GM21786 (cell line): ENCODE results near the gene NACA2.
"Not testable (repeated sequence)": the region's sequence is repeated elsewhere in the genome, so short reads cannot be mapped to it uniquely, and the experiment has no call there.

Experiments
- ATAC-seq: cut with Tn5 transposase; IDR thresholded peaks from one replicate; pipeline ENCODE4 v1.9.1; 2021; ENCODE audit not compliant: unreplicated experiment

NACA2 gene

DNA sequence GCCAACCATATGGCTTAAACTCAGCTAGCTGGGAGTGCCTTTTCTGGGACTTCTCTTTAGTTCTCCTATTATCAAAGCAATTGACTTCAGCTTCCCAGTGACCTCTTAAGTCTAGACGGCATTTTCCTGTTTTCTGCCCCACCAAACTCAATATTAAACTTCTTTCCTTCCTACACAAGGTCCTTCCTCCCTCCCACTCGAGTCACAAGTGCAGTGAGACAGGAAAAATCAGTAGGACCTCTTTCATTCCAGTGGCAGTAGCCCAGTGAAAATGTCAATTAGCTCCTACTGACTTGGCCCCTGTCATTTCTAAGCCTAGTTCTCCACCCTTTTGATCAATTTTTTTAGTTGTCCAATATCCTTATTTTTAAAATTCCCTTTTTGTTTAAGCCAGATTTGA, 9.6 kb upstream of the NACA2 start:
- no peak for ATAC-seq

DNA sequence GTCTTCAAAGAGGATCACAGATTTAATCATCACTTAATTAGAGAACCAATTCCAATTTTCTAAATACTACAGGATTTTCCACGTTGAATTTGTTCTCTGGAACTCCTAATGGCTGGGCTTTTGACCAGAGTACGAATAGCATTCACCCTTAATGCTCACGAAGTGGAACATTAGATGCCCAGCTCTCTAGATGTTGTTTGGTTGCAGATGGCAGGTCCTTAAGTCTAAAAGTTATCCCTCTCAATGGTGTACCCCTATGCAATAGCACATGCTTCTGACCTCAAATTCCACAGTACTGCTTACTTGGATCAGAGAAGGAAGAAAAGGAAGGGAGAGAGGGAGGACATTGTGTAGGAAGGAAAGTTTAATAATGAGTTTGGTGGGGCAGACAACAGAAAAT, 8.6 kb upstream of the NACA2 start:
- no peak for ATAC-seq

DNA sequence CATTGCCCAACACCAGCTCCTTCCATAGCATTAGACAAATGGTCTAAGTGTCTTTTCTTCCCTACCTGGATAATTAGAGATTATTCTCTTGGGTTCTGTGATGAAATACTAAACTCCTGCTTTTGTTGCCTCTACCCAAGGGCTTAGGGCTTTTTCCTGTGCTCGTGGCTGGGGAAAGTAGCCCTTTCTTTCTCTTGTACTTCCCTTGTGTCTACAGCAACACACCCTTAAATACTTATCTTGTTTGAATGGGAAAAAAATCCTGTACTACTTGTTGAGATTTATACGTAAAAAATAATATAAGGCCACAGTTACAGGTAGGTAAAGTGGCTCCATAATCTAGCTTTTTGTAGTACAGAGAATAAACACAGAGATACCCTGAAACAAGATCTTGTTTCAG, 7.0 kb upstream of the NACA2 start:
- no peak for ATAC-seq

DNA sequence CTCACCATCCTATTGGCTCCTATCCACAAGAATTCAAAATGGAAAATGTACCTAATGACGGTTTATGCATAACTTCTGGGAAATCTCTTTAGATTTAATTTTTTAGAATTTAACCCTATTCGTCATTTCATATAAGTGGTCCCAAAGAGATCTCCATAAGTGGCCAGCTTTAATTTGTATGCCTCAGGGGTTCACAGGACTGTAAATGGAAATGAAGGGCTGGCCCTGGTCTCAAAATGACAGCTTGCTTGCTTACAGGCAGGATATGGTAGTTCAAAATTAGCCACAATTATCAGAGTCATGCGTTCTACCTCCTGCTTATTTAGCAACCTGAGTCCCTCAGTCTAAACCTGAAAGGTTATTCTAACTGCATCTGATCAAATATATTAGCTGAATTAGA, 6.6 kb upstream of the NACA2 start:
- no peak for ATAC-seq

DNA sequence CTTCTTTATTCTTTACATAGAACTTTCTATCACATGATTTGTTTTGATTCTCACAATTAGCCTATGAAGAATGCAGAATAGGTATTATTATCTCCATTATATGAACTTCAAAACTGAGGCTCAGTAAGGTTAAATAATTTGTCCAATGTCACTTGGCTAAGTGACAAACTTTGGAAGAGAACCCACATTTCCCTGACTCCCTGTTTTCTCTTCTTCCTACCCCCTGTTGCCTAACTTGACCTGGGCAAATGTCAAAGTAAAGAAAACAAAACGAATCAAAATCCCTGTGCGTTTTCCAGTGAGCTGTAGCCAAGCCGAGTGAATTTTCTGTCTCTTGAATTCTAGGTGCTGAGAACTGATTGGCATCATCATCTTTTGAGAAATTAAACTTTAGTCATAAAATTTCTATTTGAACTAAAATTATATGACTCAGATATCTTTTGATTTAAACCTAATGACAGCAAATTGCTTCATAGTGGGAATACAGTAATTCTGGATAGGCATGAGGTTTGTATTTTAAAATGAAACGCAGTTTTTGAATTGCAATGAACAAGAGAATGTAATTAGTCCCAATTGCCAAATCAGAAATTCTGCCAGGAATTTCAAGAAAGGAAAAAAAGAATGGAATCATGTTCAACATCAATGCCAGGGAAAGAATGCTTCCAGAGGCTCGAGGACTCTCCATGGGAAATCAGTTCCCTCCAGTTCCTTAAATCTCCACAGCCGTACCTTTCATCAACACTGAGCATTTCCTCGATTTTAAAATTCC, 4.6 kb upstream of the NACA2 start:
- ATAC-seq: no peak

DNA sequence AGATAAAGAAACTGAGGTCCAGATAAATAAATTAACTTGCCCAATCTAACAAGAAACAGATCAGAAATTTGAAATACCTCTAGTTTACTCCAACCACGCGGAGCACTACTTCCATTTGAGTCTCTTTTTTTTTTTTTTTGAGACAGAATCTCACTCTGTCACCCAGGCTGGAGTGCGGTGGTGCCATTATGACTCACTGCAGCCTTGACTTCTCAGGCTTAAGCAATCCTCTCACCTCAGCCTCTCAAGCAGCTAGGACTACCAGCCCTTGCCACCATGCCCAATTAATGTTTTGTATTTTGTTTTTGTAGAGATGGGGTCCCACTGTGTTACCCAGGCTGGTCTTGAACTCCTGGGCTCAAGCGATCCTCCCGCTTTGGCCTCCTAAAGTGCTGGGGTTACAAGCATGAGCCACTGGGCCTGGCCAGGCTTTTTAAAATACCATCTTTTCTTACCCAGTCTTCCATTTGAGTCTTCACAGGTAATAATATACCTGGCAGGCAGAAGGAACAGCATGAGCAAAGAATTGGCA, 3.3 kb upstream of the NACA2 start:
- no peak for ATAC-seq

DNA sequence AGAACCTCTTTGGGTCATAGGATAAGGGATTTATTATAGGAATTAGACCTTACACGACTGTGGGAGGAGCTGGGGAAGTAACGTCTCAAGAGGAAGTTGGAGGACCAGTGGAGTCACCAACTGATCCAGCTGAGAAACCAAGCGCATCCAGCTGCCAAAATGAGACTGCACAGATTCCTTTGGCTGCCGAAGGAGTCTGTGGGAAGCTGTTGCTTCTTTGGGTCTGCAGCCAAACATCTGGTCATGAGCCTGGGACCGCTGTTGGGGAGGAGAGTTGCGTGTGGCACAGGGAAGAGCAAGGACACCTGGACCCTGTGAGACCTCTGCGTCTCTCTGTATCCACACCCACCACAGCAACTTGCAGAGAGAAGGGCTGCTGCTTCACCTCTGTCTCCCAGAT, 2.4 kb upstream of the NACA2 start:
- no peak for ATAC-seq

DNA sequence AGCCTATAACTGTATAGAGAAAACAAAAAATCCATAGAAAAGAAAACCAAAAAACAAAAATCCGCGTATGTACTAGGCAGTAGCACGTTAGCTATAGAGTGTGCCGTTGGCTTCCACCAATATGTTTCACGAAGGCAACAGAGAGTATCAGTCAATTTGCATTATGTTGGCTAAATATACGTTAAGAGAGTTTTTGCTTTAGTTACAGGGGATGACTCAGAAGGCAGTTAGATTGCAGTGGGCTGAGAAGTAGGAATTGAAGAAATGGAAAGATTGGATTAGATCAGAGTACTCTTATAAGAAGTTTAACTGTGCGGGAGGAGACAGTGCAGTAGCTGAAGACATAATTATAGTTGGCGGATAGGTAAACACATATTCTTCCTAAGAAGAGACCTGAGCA, 911 bp upstream of the NACA2 start:
- ATAC-seq: no peak

DNA sequence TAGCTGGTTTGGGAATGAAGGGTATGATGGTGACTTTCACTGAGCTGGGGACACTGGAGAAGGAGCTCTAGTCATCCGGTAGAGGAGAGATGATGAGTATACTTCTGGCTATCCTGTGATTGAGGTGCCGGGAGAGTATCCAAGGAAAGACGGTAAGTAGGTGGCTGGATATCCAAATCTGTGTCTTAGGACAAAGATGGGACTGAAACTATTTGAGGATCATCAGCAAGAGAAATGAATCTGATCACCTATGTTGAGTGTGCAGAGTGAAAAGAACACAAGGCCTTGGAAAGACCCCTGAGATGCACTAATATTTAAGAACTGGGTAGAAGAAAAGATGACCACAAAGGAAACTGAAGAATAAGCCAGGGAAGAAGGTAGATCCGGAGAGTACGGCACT, 1.0 kb downstream of the NACA2 start:
- ATAC-seq: no peak

DNA sequence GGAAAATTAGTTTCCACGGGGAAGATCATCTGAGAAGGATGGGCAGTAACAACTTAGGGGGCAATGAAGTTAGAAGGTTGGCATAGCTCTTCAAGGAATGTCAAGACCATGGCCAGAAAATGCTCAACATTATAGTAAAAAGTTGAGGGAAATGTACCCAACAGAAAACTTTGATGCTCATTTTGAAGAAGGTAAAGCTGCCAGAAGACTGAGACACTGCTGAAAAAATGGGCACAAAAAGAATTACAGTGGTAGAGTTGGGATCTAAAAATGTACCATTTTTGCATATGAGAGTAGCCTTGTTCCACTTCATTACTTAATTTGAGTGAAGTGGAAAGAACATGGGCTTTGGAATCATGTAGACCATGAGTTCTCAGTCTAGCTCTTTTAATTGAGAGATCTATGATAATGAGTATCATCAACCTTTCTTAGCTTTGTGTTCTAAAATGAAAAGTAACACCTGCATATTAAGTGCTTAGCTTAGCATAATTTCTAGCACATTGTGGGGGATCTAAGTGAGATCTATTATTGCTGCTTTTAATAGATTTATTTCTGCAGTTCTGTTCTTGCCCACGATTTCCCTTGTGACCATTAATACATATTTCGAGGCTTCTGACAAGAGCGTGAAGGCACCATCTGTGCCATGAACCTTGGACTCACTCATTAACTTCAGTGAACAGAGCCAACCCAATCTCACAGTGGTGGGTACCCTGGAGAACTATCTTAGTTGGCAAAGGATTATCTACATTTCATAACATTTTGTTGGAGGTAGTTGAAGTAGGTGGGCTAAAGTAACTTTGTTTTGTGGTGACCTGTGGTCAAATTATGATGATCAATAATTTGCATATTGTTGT, 3.0 kb downstream of the NACA2 start:
- no peak for ATAC-seq

DNA sequence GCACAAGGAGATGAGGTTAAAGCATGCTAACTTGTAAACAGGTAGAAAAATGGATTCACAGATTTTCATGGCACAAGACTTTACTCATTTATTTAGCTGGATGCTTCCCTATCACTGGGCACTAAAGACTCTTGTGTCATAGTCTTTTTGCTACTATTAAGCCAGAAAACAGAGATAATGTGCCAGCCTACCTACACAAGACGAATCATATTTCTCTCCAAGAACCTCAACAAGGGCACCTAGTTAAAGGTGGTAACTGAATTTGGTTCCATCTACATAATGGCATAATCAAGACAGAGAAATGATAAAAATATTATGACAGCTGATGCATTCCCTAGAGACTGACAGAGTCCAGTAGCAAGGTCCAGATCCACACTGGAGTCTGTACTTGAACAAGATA, 3.8 kb downstream of the NACA2 start:
- no peak for ATAC-seq

DNA sequence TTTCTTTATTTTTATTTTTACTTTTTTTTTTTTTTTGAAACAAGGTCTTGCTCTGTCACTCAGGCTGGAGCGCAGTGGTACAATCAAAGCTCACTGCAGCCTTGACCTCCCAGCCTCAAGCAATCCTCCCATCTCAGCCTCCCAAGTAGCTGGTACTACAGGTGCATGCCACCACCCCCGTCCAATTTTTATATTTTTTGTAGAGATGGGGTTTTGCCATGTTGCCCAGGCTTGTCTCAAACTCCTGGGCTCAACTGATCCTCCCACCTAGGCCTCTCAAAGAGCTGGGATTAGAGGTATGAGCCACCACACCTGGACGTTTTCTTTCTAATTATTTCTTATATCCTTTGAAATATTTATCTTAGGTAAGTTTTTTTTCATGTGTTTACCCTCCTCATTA, 4.4 kb downstream of the NACA2 start:
- ATAC-seq: not testable (repeated sequence)

DNA sequence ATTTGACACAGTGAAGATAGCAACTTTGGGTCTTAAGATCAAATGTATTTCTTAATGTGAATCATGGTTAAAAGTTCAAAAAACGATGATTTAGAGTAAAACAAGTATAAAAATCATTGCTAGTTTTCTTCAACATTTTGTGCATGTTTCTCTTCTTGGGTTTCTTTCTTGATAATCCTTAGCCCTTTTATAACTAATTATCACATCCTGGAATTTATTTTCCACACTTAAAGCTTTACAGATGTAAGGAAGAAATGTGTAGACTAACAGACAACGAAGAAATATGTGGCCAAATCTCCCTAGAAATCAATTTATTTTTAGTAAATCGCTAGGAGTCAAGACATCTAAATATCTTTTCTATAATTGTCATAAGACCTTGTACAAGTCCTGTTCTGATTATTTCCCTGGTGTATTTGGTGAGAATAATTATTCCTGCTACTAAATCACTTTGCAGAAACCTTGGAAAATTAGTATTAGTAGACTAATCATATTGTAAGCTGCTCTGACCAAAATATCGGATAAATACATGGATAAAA, 4.9 kb downstream of the NACA2 start:
- ATAC-seq: no peak

DNA sequence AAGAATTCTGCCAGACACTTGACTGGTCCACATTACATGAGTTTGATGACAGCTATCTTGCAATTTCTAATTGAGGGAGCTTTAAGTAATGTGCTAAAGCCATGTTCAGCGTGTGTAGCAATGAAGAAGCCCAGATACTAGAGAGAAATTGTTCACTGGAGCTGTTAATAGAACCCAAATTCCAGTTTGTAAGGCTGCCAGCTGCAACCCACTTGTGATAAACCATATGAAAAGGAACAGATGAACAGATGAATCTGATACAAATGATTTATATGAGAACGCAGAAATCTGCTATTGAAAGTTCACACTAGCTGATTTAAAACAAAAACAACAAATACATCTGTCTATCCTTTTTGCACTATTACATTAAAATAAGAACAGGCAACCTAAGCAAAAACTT, 6.2 kb downstream of the NACA2 start:
- ATAC-seq: no peak

DNA sequence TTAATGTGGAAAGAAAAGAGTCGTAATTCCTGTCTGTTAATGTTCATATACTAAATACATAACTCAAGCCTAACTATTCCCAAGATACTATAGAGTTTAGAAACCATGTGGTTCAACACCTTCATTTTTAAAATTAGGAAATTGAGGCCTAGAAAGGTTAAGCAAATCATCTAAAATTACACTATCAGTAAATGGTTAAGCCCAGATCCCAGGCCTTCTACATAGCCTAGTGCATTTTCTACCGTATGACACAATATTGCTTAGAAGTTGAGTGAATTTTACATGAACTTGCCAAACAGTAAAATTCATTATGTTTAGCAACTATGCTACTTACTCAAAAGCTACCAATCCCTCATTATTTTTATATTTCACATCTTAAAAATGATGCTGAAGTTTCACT, 6.8 kb downstream of the NACA2 start:
- no peak for ATAC-seq

DNA sequence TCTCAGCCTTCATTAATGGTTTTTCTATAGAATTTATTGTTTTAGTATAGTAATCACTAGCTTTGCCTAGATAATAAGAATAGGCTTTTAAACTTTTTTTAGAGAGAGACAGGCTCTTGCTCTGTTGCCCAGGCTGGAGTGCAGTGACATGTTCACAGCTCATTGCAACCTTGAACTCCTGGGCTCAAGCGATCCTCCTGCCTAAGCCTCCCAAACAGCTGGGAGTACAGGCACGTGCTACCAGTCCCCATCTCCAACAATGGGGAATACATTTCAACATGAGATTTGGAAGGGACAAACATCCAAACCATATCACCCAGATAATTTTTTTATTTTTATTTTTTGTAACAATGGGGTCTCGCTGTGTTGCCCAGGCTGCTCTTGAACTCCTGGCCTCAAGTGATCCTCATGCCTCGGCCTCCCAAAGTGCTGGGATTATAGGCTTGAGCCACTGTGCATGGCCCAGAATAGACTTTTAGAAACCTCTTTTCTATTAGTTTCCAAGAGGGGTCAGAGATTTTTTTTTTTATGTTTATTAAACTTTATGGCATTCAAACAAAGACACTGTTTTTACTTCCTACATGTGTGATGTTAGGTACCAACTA, 7.3 kb downstream of the NACA2 start:
- ATAC-seq: no peak

DNA sequence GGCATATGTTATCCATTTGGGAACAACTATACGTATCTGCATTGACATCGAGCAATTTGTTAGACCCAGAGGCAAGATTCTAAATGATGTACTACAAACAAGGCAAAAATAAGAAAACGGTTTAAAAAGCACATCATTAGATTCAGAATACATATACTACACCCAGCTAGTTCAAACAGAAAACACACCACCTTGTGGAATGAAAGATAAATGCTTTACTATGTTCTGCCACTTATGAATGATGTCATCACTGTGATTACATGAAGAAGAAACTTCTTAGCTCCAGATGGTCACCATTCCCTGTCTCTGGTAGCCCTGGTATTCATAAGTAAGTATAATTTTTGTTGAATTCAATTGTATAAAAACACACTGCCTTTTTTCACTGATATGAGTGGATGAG, 7.8 kb downstream of the NACA2 start:
- no peak for ATAC-seq

DNA sequence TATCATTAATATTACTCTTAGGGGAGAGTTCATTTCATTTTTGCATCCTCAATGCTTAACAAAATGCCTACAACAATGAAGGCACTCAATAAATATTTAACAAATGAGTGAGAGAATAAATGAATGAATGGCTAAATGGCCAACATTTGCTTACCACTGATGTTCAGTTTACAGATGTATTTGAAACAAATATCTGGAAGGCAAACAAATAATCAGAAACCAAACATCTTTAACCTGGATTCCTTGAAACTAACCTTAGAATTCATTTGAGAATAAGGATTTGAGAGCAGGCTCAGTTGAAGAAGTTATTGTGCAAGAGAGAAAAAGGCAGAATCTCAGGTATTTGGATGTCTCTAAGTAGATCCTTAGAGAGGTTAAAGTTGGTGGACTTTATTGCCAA, 8.4 kb downstream of the NACA2 start:
- ATAC-seq: no peak

DNA sequence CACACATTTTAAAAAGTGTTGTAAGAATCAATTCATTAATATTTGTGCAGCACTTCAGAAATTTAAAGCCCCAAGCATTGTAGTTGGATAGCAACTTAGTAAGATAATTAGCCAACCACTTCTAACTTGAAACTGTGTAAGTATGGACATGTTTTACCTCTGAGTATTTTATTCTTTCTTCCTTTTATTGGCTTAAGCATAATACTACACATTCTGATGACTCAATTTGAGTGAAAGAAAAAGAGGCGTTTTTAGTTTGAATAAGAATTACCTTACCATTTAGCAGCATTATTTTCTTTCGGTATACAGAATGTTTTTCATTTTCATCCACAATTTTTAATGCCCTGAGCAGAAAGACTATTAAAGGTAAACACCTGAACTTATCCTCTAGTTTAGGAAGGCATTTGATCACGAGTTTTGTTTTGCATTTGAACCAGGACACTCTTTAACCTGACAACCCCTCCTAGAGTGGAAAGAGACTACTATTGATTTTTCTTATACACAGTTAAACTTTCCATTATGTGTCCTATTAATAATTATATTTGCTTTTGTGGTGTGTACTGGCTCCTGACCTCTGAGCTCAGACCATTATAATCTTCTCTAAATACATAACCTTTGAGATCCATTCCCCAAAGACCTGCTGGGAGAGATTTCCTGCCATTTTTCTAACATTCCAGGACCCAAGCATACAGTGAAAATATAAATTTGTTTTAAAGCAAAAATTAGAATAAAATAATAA, 9.2 kb downstream of the NACA2 start:
- ATAC-seq: no peak

DNA sequence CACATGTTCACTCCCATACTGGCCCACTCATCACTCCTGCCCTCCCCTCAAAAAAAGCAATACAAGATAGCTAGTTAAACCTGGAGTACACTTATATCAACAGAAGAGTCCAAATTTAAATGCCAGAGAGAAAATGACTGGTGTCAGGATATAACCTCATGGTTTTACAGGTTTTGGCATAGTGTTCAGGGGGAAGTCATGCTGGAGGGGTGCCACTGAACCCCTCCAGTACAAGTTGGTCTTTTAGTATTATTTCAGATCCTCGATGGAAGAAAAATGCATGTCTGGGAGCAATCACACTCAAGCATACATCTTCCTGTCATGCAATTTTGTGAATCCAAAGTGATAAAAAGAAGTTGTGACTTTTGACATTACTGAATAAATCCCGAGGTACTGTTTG, 10.5 kb downstream of the NACA2 start:
- ATAC-seq: no peak

DNA sequence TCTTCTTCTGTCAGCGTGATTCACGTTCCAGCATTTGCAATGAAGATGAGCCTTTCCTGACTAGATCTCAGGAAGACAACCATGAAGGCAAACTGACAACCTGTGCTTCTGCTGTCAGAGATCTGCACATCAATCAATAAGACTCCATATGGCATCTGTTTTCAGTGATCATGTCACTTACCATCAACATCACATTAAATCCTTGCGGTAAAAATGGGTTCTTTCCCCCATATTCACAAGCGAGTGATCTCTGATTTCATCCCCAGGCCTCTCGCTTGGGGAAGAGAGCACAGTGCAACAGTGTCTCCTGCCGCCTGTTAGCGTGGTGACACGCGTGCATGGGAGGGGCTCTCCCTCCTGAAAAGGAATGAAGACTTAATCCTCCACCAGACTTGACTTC, 11.1 kb downstream of the NACA2 start:
- ATAC-seq: no peak
